ENCODE measurements around the gene SMIM13. TPM values are rescaled to one million over a fixed set of nuclear protein-coding genes. Genes with fewer than 3 reads are reported as not detected.

Gene SMIM13
- total and polyA plus RNA-seq, 2 of the 4 experiments (the other 2 are of a cell fraction), result 5.4 to 10.0 TPM

DNA sequence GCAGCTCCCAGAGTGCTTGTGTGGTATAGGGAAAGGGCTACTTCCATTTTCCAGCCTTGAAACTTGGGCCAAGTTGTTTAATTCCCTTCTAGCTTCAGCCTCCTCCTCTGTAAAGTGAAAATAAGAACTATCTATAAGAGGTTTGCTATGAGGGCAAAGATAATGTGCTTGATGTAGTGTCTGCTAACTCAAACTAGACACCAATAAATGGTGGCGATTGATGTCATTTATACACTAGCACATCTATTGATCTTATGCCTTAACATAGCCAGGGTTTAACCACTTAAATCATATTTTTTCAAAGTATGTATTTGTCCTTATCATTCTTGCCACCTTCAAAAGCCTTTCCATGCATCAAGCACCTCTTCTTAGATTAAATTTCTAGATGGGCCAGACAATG is 83.6 kb downstream of the SMIM13 start:
- no peaks in the 10 kb centered on the region for H3K9me1 ChIP-seq (ENCODE audit: insufficient read depth, low read length)
- DNase-seq, result no peak
- intact Hi-C loops (cut with micrococcal nuclease), result no loop called here
- no peaks in the 10 kb centered on the region for H3K79me1 ChIP-seq (ENCODE audit: low read depth in 1 of 2, low read length in 2 of 2)
- POLR2A ChIA-PET (ENCODE audit: unreplicated experiment), result no interaction called here
- H3K23ac ChIP-seq (ENCODE audit: low read depth, low read length), result no peak overlapping the region
- H2BK15ac ChIP-seq (ENCODE audit: low read depth, low read length), result no peak overlapping the region
- no peaks in the 10 kb centered on the region for H3K9me3 ChIP-seq (ENCODE audit: control insufficient read depth, insufficient read depth, low read length)
- no peak overlapping the region for H2AFZ ChIP-seq (replicated peaks; ENCODE audit: low read length, poor library complexity)
- H3K27ac ChIP-seq (ENCODE audit: insufficient read depth, low read length), result no peak overlapping the region
- no peak overlapping the region for H4K91ac ChIP-seq (ENCODE audit: insufficient read depth, low read depth, low read length)
- no peak overlapping the region for H3K14ac ChIP-seq (replicated peaks; ENCODE audit: low read depth, low read length)
- no peak overlapping the region for H3K4me3 ChIP-seq (ENCODE audit: insufficient read depth, low read depth, low read length)
- in situ Hi-C loops (cut with MboI; ENCODE audit: low sequenced_read_pairs), result no loop called here
- H2AK9ac ChIP-seq (replicated peaks; ENCODE audit: low read depth, low read length, poor library complexity), result no peak overlapping the region
- dilution Hi-C loops (cut with HindIII; ENCODE audit: low sequenced_read_pairs, unreplicated experiment), result no loop called here
- no peak overlapping the region for H2BK5ac ChIP-seq (ENCODE audit: low read depth, low read length, poor library complexity, severe bottlenecking)
- H3K18ac ChIP-seq (ENCODE audit: low read depth, low read length), result no peak overlapping the region
- no peaks in the 10 kb centered on the region for H4K20me1 ChIP-seq (ENCODE audit: insufficient read depth, low read length)
- no peak overlapping the region for H3K9ac ChIP-seq (ENCODE audit: low read depth, low read length)
- no peaks in the 10 kb centered on the region for H3K27me3 ChIP-seq (ENCODE audit: control insufficient read depth, insufficient read depth, low read length)
- no peak overlapping the region for H4K5ac ChIP-seq (ENCODE audit: low read depth, low read length)
- no peak for TF ChIP-seq FOS (IDR thresholded peaks at IDR 0.05; ENCODE audit: low read depth, low read length)
- TF ChIP-seq POLR2A (IDR thresholded peaks at IDR 0.05; ENCODE audit: low read depth, low read length), result no peak
- TF ChIP-seq RFX5 (IDR thresholded peaks at IDR 0.05; ENCODE audit: low read depth, low read length), result no peak
- TF ChIP-seq MAFK (IDR thresholded peaks at IDR 0.05; ENCODE audit: low read depth, low read length), result no peak
- no peak for TF ChIP-seq BHLHE40 (IDR thresholded peaks at IDR 0.05; ENCODE audit: low read depth, low read length)
- no peak for TF ChIP-seq RCOR1 (IDR thresholded peaks at IDR 0.05; ENCODE audit: insufficient replicate concordance, low read length)
- no peak for TF ChIP-seq ELK1 (IDR thresholded peaks at IDR 0.05; ENCODE audit: borderline replicate concordance, low read depth, low read length)
- TF ChIP-seq, protein P1, sequence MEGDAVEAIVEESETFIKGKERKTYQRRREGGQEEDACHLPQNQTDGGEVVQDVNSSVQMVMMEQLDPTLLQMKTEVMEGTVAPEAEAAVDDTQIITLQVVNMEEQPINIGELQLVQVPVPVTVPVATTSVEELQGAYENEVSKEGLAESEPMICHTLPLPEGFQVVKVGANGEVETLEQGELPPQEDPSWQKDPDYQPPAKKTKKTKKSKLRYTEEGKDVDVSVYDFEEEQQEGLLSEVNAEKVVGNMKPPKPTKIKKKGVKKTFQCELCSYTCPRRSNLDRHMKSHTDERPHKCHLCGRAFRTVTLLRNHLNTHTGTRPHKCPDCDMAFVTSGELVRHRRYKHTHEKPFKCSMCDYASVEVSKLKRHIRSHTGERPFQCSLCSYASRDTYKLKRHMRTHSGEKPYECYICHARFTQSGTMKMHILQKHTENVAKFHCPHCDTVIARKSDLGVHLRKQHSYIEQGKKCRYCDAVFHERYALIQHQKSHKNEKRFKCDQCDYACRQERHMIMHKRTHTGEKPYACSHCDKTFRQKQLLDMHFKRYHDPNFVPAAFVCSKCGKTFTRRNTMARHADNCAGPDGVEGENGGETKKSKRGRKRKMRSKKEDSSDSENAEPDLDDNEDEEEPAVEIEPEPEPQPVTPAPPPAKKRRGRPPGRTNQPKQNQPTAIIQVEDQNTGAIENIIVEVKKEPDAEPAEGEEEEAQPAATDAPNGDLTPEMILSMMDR (conservative IDR thresholded peaks at IDR 0.05; ENCODE audit: low read depth, low read length), result no peak
- no peak for TF ChIP-seq CEBPB (IDR thresholded peaks at IDR 0.05; ENCODE audit: low read depth, low read length)
- TF ChIP-seq SMC3 (IDR thresholded peaks at IDR 0.05; ENCODE audit: low read depth, low read length), result no peak
- TF ChIP-seq CHD1 (IDR thresholded peaks at IDR 0.05; ENCODE audit: low read depth, low read length), result no peak
- WGBS, 2 experiments (ENCODE audit: extremely low coverage in 2 of 2, insufficient read length in 1 of 2), result no CpG with 5 or more reads among the region's 1 CpG
- no peak overlapping the region for H2AK5ac ChIP-seq (ENCODE audit: low read depth, low read length)
- H2BK120ac ChIP-seq (ENCODE audit: low read depth, low read length), result no peak overlapping the region
- H3K4me2 ChIP-seq (ENCODE audit: low read depth, low read length), result no peak overlapping the region
- no peaks in the 10 kb centered on the region for H3K4me1 ChIP-seq (ENCODE audit: control insufficient read depth, insufficient read depth, low read length)
- CTCF ChIA-PET, result no interaction called here
- no peaks in the 10 kb centered on the region for H3K36me3 ChIP-seq (ENCODE audit: control insufficient read depth, insufficient read depth, low read length)
- no peak for ATAC-seq (ENCODE audit: low read depth)
- no peak overlapping the region; the same call in 1 of the 2 replicates for H2BK20ac ChIP-seq (ENCODE audit: low read depth, low read length)
- H3K56ac ChIP-seq (ENCODE audit: extremely low read depth, insufficient read depth, low read length), result no peak overlapping the region
- no peak overlapping the region for H4K8ac ChIP-seq (ENCODE audit: low read depth in 2 of 2, low read length in 2 of 2)
- no peak overlapping the region for H3K4ac ChIP-seq (ENCODE audit: low read depth, low read length)
- no TSS peak for BruUV-seq (replicated peaks)
